Naive B cell (primary cell): Measurements from ENCODE around the gene ALPI. TPM values are rescaled to one million over a fixed set of nuclear protein-coding genes. Genes with fewer than 3 reads are reported as not detected.
"Not testable (repeated sequence)": the region's sequence is repeated elsewhere in the genome, so short reads cannot be mapped to it uniquely, and the experiment has no call there.

ENCODE experiments used
- ATAC-seq, 2 donors: fragments of 150-1000 bp; cut with Tn5 transposase; 2 replicates each; pipeline ENCODE4 v1.10.0; 2021; ENCODE audit warnings: low read depth in 2 of 2, mild to moderate bottlenecking in 2 of 2, moderate library complexity in 2 of 2
- DNase-seq: peaks from one replicate; pipeline ENCODE4 v3.0.0; 2022
- H3K27ac Mint-ChIP-seq, 6 donors: one replicate each; pipeline ENCODE4 v1.8.0; 2020 to 2022; ENCODE audit warnings: mild to moderate bottlenecking in 6 of 6, mixed read lengths in 6 of 6, moderate library complexity in 5 of 6, inconsistent platforms in 2 of 6
- H3K27me3 Mint-ChIP-seq, 3 donors: one replicate each; pipeline ENCODE4 v1.8.0; 2021 to 2022; ENCODE audit warnings: mixed read lengths in 3 of 3, mild to moderate bottlenecking in 1 of 3
- H3K36me3 Mint-ChIP-seq, 2 donors: one replicate each; pipeline ENCODE4 v1.8.0; 2020 to 2022; ENCODE audit warnings: mixed read lengths in 2 of 2, inconsistent platforms in 1 of 2, mild to moderate bottlenecking in 1 of 2
- H3K4me1 Mint-ChIP-seq, 3 donors: one replicate each; pipeline ENCODE4 v1.8.0; 2020 to 2022; ENCODE audit warnings: mixed read lengths in 3 of 3, inconsistent platforms in 1 of 3, mild to moderate bottlenecking in 1 of 3, moderate library complexity in 1 of 3
- H3K4me3 Mint-ChIP-seq, 8 donors: one replicate each; pipeline ENCODE4 v1.8.0; 2020 to 2022; ENCODE audit warnings: mild to moderate bottlenecking in 8 of 8, mixed read lengths in 8 of 8, moderate library complexity in 8 of 8, inconsistent platforms in 2 of 8
- H3K9me3 Mint-ChIP-seq, 7 donors: one replicate each; pipeline ENCODE4 v1.8.0; 2020 to 2022; ENCODE audit warnings: mixed read lengths in 7 of 7, mild to moderate bottlenecking in 5 of 7, inconsistent platforms in 2 of 7, moderate library complexity in 1 of 7
- polyA plus RNA-seq, 6 donors: library from polyadenylated mRNA; unstranded; fragments of 300-500 nt; fragmentation: Illumina TruSeq; gene quantifications; one replicate each; pipeline ENCODE4 v1.2.3, GENCODE V29; 2021; ENCODE audit warnings: low read depth in 6 of 6

The ALPI gene
- polyA plus RNA-seq, result not detected

DNA sequence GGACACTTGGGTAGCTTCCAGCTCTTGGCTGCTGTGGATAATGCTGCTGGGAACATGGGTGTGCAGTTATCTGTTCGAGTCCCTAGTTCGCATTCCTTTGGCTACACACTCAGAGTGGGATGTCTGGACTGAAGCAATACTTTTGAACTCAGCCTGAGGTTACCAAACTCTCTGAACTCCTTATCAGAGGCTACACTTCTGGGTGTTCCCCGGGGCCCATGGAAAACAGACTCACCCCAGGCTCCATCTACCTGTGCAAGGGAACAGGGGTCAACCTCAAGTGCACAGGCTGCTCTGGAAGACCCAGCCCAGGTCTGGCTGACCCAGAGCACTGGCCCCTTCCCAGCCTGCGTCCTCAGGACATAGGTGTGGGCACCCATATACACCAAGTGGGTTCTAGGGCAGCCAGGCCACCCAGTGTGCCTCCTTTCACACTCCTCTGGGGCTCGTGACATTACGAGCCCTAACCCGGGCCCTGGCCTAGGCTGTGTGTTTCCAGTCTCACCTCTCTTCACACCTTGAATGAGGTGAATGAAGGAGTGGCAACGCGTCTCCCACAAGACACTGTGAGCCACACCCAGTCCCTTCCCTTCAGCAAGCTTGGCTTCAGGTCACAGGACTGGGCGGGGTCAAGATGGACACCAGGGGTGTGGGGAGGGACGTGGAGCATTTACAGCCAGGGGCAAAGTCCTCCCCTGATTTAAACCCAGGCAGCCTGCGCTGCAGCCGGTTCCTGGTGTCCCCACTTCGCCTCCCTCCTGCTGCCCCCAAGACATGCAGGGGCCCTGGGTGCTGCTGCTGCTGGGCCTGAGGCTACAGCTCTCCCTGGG lies at the start of gene ALPI:
Gene ALPI (plus strand): TSS at position 728 of the 830 bp plus-strand sequence. CDS start 47 bp downstream, at position 775.
- no peak for DNase-seq
- Mint-ChIP-seq H3K27me3 (peaks cover 3 to 54% (median 45%) of the 10 kb centered on the region in 3 donors), H3K4me1 (no peaks in the 10 kb centered on the region), H3K27ac (no peak within 1 kb of the TSS), H3K36me3 (no peaks in the 10 kb centered on the region), H3K4me3 (peak within 1 kb of the TSS in 1 of 8 donors; percentile 4), H3K9me3 (no peaks in the 10 kb centered on the region)
- no peak for ATAC-seq

DNA sequence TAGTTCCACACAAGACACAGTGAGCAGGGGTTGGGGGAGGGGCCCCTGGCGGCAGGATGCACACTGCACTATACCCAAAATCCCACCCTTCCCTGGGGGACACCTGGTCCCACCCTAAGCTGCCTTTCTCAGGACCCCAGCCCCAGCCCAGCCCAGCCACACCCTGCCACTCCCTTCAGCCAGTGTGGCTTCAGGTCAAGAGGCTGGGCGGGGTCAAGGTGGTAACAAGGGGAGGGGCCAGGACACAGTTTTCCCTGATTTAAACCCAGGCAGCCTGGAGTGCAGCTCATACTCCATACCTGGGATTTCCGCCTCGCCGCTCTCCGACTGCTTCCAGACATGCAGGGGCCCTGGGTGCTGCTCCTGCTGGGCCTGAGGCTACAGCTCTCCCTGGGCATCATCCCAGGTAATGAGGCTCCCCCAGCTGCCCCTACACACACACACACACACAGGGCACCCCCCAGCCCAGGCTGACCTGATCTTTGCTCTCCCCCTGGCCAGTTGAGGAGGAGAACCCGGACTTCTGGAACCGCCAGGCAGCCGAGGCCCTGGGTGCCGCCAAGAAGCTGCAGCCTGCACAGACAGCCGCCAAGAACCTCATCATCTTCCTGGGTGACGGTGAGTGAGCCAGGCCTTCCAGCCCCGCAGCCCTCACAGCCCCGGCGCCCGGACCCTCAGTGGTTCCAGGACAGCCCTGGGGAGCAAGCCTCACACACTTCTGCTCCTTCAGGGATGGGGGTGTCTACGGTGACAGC lies 49.2 kb upstream of the ALPI start, which contains the start of gene ALPG:
Gene ALPG (plus strand): TSS at position 289 of the 755 bp plus-strand sequence. CDS start 51 bp downstream, at position 340.
- DNase-seq, result no peak
- Mint-ChIP-seq H3K4me3 (no peak within 1 kb of the TSS), H3K36me3 (no peaks in the 10 kb centered on the region), H3K27me3 (peaks cover 0 to 15% (median 0%) of the 10 kb centered on the region in 3 donors), H3K27ac (no peak within 1 kb of the TSS), H3K4me1 (peaks cover 0 to 5% (median 0%) of the 10 kb centered on the region in 3 donors), H3K9me3 (no peaks in the 10 kb centered on the region)
- ATAC-seq, result no peak

- H3K27ac Mint-ChIP-seq, H3K36me3 Mint-ChIP-seq, H3K9me3 Mint-ChIP-seq, H3K4me3 Mint-ChIP-seq, DNase-seq, ATAC-seq: not testable (repeated sequence)
- peaks cover 0 to 18% (median 5%) of the 10 kb centered on the region in 3 donors for H3K27me3 Mint-ChIP-seq
- peaks cover 0 to 11% (median 4%) of the 10 kb centered on the region in 3 donors for H3K4me1 Mint-ChIP-seq
Observed at GRCh38 chr2:232407428-232408150, 48.4 kb upstream of the ALPI start.

DNA sequence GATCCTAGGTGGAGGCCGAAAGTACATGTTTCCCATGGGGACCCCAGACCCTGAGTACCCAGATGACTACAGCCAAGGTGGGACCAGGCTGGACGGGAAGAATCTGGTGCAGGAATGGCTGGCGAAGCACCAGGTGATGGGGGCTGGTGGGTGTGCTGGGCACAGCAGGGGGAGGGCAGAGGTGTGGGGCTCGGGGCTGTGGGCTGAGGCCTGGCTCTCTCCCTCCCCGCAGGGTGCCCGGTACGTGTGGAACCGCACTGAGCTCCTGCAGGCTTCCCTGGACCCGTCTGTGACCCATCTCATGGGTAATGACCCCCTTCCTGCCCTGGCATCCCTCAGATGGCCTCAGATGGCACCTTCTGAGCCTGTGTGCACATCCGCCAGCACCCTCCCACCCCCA lies 47.7 kb upstream of the ALPI start:
- not testable (repeated sequence) for H3K27ac Mint-ChIP-seq, H3K4me3 Mint-ChIP-seq, ATAC-seq, H3K36me3 Mint-ChIP-seq, H3K9me3 Mint-ChIP-seq, DNase-seq
- Mint-ChIP-seq H3K4me1 (peaks cover 0 to 16% (median 8%) of the 10 kb centered on the region in 3 donors), H3K27me3 (peaks cover 0 to 23% (median 6%) of the 10 kb centered on the region in 3 donors)

DNA sequence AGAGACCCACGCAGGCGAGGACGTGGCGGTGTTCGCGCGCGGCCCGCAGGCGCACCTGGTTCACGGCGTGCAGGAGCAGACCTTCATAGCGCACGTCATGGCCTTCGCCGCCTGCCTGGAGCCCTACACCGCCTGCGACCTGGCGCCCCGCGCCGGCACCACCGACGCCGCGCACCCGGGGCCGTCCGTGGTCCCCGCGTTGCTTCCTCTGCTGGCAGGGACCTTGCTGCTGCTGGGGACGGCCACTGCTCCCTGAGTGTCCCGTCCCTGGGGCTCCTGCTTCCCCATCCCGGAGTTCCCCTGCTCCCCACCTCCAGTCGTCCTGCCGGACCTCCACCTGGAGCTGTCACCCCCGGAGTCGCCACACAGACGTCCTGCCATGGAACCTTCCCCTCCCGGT lies 46.3 kb upstream of the ALPI start:
- DNase-seq, H3K36me3 Mint-ChIP-seq, H3K4me3 Mint-ChIP-seq, H3K9me3 Mint-ChIP-seq: not testable (repeated sequence)
- Mint-ChIP-seq H3K27me3 (peaks cover 8 to 33% (median 10%) of the 10 kb centered on the region in 3 donors), H3K27ac (peak overlapping the region in 1 of 6 donors; percentile 56), H3K4me1 (peaks cover 0 to 18% (median 12%) of the 10 kb centered on the region in 3 donors)
- peak; percentile 43 to 49 for ATAC-seq

DNA sequence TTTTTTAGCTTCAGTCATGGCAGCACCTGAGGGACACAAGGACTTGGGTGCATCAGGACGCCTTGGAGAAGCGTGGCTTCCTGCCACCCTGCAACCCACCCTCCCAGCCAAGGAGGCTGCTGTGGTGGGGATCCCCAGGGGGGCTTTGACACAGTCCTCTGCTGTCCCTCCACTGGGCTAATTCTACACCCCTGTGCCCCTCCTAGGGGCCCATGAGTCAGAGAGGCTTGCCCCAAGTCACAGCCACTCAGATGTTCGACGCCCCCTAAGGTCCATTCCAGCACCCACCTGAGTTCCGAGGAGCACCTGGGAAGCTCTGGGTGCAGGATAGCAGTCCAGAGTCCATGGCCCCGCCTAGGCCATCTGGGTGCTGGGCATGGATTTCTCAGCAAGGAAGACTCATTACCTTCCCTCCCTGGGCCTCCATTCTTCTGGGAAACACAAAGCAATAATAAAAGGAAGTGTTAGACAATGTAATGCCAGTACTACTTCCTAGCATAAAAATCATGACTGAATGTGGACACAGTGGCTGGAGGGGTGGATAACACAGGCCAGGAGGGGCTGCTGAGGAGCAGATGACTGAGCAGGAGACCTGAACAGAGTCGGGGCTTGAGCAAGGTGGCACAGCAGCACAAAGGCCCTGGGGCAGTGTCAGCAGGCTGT lies 45.6 kb upstream of the ALPI start:
- DNase-seq, result no peak
- Mint-ChIP-seq H3K4me1 (peaks cover 0 to 15% (median 12%) of the 10 kb centered on the region in 3 donors), H3K4me3 (no peak overlapping the region), H3K9me3 (no peaks in the 10 kb centered on the region), H3K27me3 (peaks cover 11 to 38% (median 12%) of the 10 kb centered on the region in 3 donors), H3K36me3 (no peaks in the 10 kb centered on the region), H3K27ac (peak overlapping the region in 1 of 6 donors; percentile 70)
- no peak for ATAC-seq

- H3K27ac Mint-ChIP-seq, result no peak overlapping the region
- peak overlapping the region in 1 of 8 donors; percentile 33 for H3K4me3 Mint-ChIP-seq
- no peaks in the 10 kb centered on the region for H3K9me3 Mint-ChIP-seq
- H3K27me3 Mint-ChIP-seq, result peaks cover 16 to 55% (median 19%) of the 10 kb centered on the region in 3 donors
- DNase-seq (no peak), ATAC-seq (no peak)
- peaks cover 0 to 15% (median 12%) of the 10 kb centered on the region in 3 donors for H3K4me1 Mint-ChIP-seq
- no peaks in the 10 kb centered on the region for H3K36me3 Mint-ChIP-seq
Observed at GRCh38 chr2:232411901-232412629, 43.9 kb upstream of the ALPI start.

- H3K4me3 Mint-ChIP-seq, result no peak overlapping the region
- no peaks in the 10 kb centered on the region for H3K36me3 Mint-ChIP-seq
- peaks cover 0 to 15% (median 13%) of the 10 kb centered on the region in 3 donors for H3K4me1 Mint-ChIP-seq
- H3K9me3 Mint-ChIP-seq, result no peaks in the 10 kb centered on the region
- DNase-seq (no peak), ATAC-seq (no peak)
- H3K27me3 Mint-ChIP-seq, result peaks cover 16 to 63% (median 21%) of the 10 kb centered on the region in 3 donors
- no peak overlapping the region for H3K27ac Mint-ChIP-seq
Observed at GRCh38 chr2:232412986-232413385, 43.0 kb upstream of the ALPI start.

GRCh38 chr2:232415138-232415690 lies 40.7 kb upstream of the ALPI start:
- H3K36me3 Mint-ChIP-seq, result no peaks in the 10 kb centered on the region
- peaks cover 7 to 29% (median 25%) of the 10 kb centered on the region in 3 donors for H3K4me1 Mint-ChIP-seq
- H3K9me3 Mint-ChIP-seq, result no peaks in the 10 kb centered on the region
- no peak for ATAC-seq
- DNase-seq, result no peak
- H3K27me3 Mint-ChIP-seq, result peaks cover 25 to 77% (median 36%) of the 10 kb centered on the region in 3 donors
- no peak overlapping the region for H3K27ac Mint-ChIP-seq
- no peak overlapping the region for H3K4me3 Mint-ChIP-seq

DNA sequence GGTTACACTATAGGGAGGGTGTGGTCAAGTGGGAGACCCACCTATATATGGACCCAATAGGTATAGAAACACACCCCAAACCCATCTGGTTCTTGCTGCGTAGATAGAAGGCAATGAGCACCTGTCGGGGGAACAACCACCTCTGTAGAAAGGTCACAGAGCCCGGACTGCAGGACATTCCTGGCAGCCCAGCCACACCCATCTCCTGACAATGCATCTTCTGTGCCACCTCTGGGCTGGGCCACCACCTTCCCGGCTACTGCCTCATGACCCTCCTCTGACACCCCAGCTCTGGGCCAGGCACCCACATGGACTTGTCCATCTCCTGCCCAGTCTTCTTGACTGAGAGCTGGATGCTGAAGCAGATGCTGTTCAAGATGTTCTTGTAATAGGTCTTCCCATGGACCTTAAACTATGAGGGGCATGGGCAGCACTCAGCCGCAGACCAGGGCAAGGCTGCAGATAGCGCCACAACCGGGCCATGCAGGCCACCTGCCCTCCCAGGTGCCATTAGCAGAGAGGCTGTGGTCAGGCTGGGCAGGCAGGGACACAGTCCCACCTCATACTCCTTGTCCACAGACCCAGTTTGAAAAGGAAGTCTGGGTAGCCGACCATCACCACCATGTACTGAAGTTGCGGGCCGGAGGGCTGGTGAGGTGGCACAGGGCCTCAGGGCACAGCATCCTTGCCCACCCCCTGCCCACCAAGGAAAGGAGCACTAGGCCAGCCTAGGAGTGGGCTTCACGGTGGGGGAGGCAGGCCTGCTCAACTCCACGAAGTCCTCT lies 40.0 kb upstream of the ALPI start:
- Mint-ChIP-seq H3K36me3 (no peaks in the 10 kb centered on the region), H3K4me1 (peaks cover 7 to 29% (median 25%) of the 10 kb centered on the region in 3 donors), H3K27ac (no peak overlapping the region), H3K27me3 (peaks cover 25 to 74% (median 39%) of the 10 kb centered on the region in 3 donors), H3K9me3 (no peaks in the 10 kb centered on the region), H3K4me3 (peak overlapping the region in 1 of 8 donors; percentile 59)
- DNase-seq, result no peak
- ATAC-seq, result no peak
